ENCODE data around the gene TPT1.
A peak's percentile ranks its signal among the peaks of the same experiment; 100 is the strongest.
"Not testable (repeated sequence)": the region's sequence is repeated elsewhere in the genome, so short reads cannot be mapped to it uniquely, and the experiment has no call there.

TPT1 gene

DNA sequence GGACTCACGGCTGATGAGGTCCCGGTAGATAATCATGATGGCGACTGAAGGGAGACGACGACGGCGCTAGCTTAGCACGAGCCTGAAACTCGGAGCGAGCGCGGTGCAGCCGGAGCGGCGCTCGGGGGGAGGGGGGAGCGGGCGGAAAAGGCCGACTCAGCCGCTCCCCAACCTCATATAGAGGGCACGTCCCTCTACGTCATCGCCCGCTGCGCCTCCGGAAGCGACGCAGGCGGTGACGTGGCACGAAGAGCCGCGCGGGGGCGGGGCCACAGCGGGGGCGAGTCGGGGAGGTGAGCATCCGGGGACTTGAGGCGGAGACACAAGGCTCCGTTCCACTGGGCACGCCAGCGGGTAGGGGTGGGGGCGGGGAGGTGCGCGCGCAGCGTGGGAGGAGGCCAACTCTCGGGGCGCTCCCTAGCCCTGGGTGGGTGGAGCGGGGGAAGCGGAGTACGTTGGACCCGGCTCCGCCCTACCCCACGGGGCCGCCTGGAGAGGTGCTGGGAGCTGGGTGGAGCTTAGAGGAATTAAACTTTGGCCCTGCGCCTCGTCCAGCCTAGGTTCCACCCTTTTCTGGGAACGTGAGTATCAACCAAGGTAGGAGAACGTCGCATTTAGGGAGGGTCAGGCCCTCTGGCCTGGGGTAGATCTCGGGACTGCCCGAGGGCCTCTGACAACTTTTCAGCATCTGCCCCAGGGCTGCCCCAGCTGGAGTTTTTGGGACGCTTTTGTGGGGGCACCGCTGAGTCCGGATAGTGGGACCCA lies at the start of gene TPT1:
Gene TPT1, minus strand, starts transcription at position 150 of the 765 bp plus-strand sequence. Its CDS starts 114 bp downstream, at position 36.
- DNase-seq = peak; percentile 95 to 96

GRCh38 chr13:45390348-45390747 lies 49.4 kb upstream of the TPT1 start:
- not testable (repeated sequence) for DNase-seq

GRCh38 chr13:45388664-45389063 lies 47.7 kb upstream of the TPT1 start:
- DNase-seq = no peak

GRCh38 chr13:45386892-45387575 lies 46.1 kb upstream of the TPT1 start:
- DNase-seq = not testable (repeated sequence)

DNA sequence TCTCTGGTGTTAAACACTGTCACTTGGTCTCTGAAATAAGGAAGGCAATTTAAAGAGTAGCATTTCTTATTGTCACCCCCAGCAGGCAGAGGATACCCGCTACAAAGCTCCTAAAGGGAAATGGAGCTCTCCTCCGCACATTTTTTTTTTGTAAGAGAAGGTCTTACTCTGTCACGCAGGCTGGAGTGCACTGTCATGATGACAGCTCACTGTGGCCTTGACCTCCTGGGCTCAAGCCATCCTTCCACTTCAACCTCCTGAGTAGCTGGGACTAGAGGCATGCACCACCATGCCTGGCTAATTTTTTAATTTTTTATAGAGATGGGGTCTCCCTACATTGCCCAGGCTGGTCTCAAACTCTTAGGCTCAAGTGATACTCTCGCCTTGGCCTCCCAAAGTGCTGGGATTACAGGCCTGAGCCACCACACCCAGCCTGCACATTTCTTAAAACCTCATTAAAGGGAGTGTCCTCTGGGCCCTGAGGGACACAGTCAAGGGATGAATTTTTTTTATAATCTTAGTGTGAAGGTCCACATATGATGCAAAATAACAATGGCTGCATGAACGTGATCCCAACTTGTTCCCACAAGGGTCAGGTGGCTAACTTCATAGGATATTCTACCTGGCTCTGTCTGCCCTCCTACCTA lies 45.0 kb upstream of the TPT1 start:
- DNase-seq = no peak

DNA sequence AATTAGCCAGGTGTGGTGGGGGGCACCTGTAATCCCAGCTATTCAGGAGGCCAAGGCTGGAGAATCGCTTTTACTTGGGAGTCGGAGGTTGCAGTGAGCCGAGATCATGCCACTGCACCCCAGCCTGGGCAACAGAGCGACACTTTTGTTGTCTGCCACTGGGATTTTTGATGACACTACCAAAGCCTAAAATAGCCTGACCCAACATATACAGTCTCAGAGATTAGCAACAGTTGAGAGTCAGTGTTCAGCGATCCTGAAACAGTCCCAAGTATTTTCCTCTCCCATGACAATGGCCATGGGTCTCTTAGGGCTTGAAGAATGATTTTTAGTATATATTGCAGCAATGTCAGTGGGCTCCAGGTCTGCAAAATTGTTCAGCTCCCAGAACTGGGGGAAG lies 44.3 kb upstream of the TPT1 start:
- DNase-seq = no peak

DNA sequence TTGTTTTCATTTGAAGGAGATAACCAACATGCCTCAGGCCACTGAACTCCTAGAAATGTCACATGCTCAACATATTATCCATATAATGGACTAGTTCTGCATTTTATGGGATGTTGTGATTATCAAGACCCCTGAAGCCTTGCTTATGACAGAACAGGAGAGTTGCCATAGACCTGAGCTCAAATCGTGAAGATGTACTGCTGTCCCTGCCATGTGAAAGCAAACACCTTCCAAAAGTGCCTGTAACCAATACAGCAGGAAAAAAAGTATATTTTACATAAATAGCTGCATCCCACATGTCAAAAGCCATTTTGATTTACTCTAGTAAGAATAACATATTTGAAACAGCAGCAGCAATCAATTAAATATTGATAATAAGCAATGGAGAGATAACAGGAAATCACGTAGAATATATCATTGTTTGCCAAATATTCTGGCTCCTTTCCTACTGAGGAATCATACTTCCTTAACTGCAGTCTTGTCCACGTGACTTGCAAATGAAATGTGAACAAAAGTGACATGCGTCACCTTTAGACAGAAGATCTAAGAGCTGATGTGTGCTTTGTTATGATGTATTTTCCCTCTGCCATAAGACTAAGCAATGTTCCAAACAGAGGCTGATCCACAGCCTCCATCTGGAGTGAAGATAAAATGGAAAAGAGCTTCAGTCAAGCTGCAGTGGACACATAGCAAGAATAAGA lies 43.6 kb upstream of the TPT1 start:
- DNase-seq = no peak

- not testable (repeated sequence) for DNase-seq
Measured at GRCh38 chr13:45382739-45383138, 41.8 kb upstream of the TPT1 start.

DNA sequence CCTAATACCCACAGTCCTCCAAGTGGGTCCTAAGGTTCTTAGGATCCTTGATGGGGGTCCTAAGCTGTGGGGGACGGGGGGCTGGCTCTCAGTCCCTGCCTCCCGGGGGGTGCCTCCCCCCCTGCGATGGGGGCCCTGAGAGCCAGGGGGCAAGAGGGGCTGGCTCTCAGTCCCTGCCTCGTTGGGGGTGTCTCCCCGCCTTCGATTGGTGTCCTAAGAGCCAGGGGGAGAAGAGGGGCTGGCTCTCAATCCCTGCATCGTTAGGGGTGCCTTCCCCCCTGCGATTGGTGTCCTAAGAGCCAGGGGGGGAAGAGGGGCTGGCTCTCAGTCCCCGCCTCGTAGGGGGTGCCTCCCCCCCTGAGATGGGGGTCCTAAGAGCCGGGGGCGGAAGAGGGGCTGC lies 40.2 kb upstream of the TPT1 start:
- no peak for DNase-seq

- not testable (repeated sequence) for DNase-seq
Measured at GRCh38 chr13:45380708-45381107, 39.7 kb upstream of the TPT1 start.

GRCh38 chr13:45379516-45379915 lies 38.5 kb upstream of the TPT1 start:
- not testable (repeated sequence) for DNase-seq

- DNase-seq = not testable (repeated sequence)
Measured at GRCh38 chr13:45378786-45379185, 37.8 kb upstream of the TPT1 start.

- not testable (repeated sequence) for DNase-seq
Measured at GRCh38 chr13:45377314-45377713, 36.3 kb upstream of the TPT1 start.

- not testable (repeated sequence) for DNase-seq
Measured at GRCh38 chr13:45376651-45377050, 35.7 kb upstream of the TPT1 start.

GRCh38 chr13:45374917-45375316 lies 33.9 kb upstream of the TPT1 start:
- DNase-seq = no peak

GRCh38 chr13:45373162-45373547 lies 32.2 kb upstream of the TPT1 start:
- no peak for DNase-seq

DNA sequence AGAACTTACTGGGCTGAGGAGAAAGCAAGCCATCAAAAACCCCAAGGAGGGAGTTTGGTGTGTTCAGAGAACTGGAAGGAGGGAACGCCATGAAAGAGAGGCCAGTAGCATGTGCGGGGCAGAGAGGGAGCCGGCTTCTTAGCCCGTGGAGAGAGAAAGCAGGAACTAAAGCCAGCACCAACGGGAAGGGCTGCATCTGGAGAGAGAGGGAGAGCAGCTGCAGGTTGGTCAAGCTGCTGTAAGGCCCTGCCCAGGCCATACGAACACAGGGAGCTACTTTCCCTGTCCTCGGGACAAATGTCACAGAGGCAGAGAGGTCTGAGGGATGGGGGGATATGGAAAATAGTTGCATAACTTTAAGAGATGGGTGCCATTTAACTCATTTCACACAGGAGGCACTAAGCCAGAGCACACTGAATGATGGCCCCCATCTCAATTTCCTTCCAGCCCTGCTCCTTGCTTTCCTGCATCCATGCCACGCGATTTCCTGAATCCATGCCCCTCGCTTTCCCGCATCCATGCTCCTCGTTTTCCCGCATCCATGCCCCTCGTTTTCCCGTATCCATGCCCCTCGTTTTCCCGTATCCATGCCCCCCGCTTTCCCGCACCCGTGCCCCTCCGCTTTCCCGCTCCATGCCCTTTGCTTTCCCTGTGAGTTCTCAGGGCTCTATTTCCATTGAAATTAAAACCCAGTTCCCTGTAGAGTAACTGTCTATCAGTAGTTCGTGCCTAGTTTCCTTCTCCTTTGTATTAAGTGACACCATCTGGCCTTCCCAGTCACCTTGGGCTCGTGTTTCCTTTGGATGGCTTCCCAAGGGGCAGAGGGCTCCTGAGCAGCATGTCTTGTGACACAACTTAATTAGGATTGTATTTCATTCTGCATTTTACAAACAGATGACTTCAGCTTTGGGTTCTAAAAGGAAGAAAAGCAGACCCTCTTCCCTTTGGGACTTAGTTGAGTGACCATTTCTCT lies 31.5 kb upstream of the TPT1 start:
- DNase-seq = no peak

DNA sequence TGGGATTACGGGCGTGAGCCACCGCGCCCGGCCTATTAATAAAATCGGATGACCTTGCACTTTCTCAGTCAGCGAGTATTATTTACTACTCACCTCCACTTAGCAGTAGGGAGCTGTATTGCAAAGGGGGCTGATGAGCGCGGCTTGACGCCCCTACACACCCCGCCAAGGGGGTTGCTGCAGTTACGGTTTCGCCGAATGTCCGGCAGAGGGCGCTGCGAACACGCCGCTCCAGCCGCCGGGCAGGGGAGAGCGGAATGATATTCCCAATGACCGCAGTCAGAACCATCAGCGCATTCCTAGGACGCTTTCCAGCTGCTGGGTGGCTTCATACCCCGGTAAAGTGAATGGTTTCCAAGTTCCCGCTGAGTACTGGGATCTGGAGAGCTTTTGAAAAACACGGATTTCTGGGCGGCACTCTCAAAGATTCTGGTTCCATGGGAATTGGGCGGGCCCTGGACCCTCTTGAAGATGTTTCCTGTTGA lies 30.0 kb upstream of the TPT1 start:
- peak; percentile 43 to 50 for DNase-seq

DNA sequence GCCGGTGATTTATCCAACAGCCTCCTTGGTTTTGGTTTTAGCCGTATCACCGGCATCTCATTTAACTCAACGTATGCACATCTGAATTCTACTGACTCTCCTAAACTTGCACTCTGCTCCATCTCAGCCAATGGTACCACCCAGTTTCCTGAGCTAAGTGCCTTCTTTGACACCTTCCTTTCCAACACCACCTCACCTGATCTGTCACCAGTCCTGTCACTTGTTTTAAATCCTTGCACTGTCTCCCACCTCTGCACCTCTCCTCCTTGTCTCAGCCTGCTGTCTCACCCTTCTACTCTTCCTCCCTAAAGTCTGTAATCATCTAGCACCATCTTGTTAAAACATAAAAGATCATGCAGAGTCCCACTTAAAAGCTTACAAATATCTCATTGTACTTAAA lies 28.1 kb upstream of the TPT1 start:
- DNase-seq = no peak

- no peak for DNase-seq
Measured at GRCh38 chr13:45368571-45368970, 27.6 kb upstream of the TPT1 start.

- no peak for DNase-seq
Measured at GRCh38 chr13:45368005-45368404, 27.0 kb upstream of the TPT1 start.

- peak in 1 of 2 experiments; percentile 5 for DNase-seq
Measured at GRCh38 chr13:45367358-45367757, 26.4 kb upstream of the TPT1 start.
